Smooth muscle cell of the pulmonary artery (primary cell): Measurements from ENCODE around the gene ZNF37A. TPM values are rescaled to one million over a fixed set of nuclear protein-coding genes. Genes with fewer than 3 reads are reported as not detected.

Source experiments
- total RNA-seq: library from RNA; depleted of rRNA; stranded (reverse); fragments of >200 nt; gene quantifications from 2 replicates; pipeline ENCODE4 v1.2.3, GENCODE V29; 2014

Gene ZNF37A
- total RNA-seq = 14.2 and 15.5 TPM in 2 replicates

DNA sequence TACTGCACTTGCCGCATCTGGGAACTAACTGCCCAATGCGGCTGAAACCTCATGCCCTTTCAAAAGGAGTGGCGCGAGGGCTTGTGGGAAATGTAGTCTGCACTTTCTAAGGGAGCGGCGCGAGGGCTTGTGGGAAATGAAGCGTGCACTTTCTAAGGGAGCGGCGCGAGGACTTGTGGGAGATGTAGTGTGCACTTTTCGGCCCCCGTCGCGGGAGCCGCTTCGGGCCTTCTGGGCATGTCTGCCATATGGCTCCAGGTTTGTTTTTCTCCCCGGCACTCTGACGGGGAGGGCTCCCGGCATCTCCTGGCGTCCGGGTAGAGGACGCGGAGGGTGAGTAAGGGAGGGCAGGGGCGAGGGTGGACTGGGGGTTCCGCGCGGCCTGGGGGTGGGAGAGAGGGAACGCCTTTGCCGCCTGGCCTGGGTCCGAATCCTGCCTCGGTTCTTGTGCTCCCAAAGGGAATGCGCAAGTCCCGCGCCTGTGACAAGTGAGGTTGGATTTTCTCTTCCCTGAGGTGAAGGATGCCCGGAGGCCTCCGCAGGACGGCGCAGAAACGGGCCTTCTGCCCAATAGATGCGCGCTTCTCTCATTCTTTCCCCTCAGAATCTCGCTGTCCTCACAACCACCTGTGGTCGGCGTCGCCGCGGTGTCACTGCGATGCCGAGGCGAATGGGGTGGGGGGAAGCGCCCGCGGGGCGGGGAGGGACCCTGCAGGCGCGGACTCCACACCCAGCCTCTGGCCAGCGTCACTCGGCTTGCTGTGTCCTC, at the start of gene ZNF37A:
ZNF37A (plus strand) TSS at position 180 of the 769 bp plus-strand sequence. CDS start 2,281 bp downstream, outside the sequence.

Other genes with a start within 250 kb of the ZNF37A start
- gene ZNF248, start 236.7 kb upstream of the ZNF37A start, total RNA-seq = 11.1 and 11.7 TPM in 2 replicates
- 19.2 and 19.5 TPM in 2 replicates for gene ZNF25, start 117.7 kb upstream of the ZNF37A start, total RNA-seq
- gene ZNF33A, start 83.7 kb upstream of the ZNF37A start, total RNA-seq = 13.2 and 15.2 TPM in 2 replicates